HepG2 (cell line): ENCODE results near the gene LSM6. TPM values are rescaled to one million over a fixed set of nuclear protein-coding genes. Genes with fewer than 3 reads are reported as not detected.

Experiments used
- CHD4 ChIP-seq: fragments of 200-600 bp; sonication (generic); IDR thresholded peaks from 2 replicates; pipeline ENCODE4 v1.7.0; 2017; ENCODE audit warnings: mild to moderate bottlenecking, low read length, borderline replicate concordance
- FOXC1 ChIP-seq: sonication (generic); formaldehyde crosslinking; IDR thresholded peaks from 2 replicates; pipeline ENCODE4 v1.8.0; 2022; ENCODE audit warnings: mild to moderate bottlenecking, missing genetic modification reagents, borderline replicate concordance
- HOXA7 ChIP-seq: sonication (generic); formaldehyde crosslinking; IDR thresholded peaks from 2 replicates; pipeline ENCODE4 v1.8.1; 2022; ENCODE audit warnings: mild to moderate bottlenecking, missing genetic modification reagents, moderate library complexity
- ISL2 ChIP-seq: sonication (generic); formaldehyde crosslinking; IDR thresholded peaks from 2 replicates; pipeline ENCODE4 v1.5.0; 2020; ENCODE audit warnings: missing genetic modification reagents
- KAT7 ChIP-seq: IDR thresholded peaks from 2 replicates; pipeline ENCODE4 v1.6.1; 2018; ENCODE audit warnings: borderline replicate concordance, missing compliant biosample characterization
- ONECUT2 ChIP-seq: sonication (generic); formaldehyde crosslinking; IDR thresholded peaks from 2 replicates; pipeline ENCODE4 v1.4.0; 2020; ENCODE audit warnings: missing genetic modification reagents
- PAF1 ChIP-seq: IDR thresholded peaks from 2 replicates; pipeline ENCODE4 v1.6.1; 2016; ENCODE audit warnings: missing genetic modification reagents, missing compliant biosample characterization
- PAX8 ChIP-seq: sonication (generic); formaldehyde crosslinking; IDR thresholded peaks from 2 replicates; pipeline ENCODE4 v1.8.0; 2022; ENCODE audit warnings: mild to moderate bottlenecking, missing genetic modification reagents, borderline replicate concordance
- PHB2 ChIP-seq: fragments of 450-650 bp; IDR thresholded peaks from 2 replicates; pipeline ENCODE4 v1.6.1; 2018; ENCODE audit not compliant: partially characterized antibody
- STAT5B ChIP-seq: sonication (generic); formaldehyde crosslinking; IDR thresholded peaks from 2 replicates; pipeline ENCODE4 v1.4.0; 2020; ENCODE audit warnings: missing genetic modification reagents
- TRIM24 ChIP-seq: sonication (generic); formaldehyde crosslinking; IDR thresholded peaks from 2 replicates; pipeline ENCODE4 v1.8.0; 2022; ENCODE audit warnings: mild to moderate bottlenecking, missing genetic modification reagents
- ZC3H13 ChIP-seq: sonication (generic); formaldehyde crosslinking; IDR thresholded peaks from 2 replicates; pipeline ENCODE4 v1.8.1; 2023; ENCODE audit warnings: mild to moderate bottlenecking, missing genetic modification reagents, moderate library complexity
- ZFP36 ChIP-seq: fragments of 150-350 bp; IDR thresholded peaks from 2 replicates; pipeline ENCODE4 v1.6.1; 2018; ENCODE audit warnings: borderline replicate concordance, low read length, low read depth; ENCODE audit not compliant: partially characterized antibody
- ZNF44 ChIP-seq: sonication (generic); formaldehyde crosslinking; IDR thresholded peaks from 2 replicates; pipeline ENCODE4 v1.5.1; 2020; ENCODE audit warnings: mild to moderate bottlenecking, missing genetic modification reagents
- ZNF501 ChIP-seq: sonication (generic); formaldehyde crosslinking; IDR thresholded peaks from 2 replicates; pipeline ENCODE4 v1.5.1; 2020; ENCODE audit warnings: mild to moderate bottlenecking, moderate library complexity, missing genetic modification reagents
- polyA plus RNA-seq, 8 experiments: library from polyadenylated mRNA; depleted of rRNA in 3 of 8; stranded (reverse) in 7 of 8; unstranded in 1 of 8; fragments of >200 nt; fragmentation: Illumina TruSeq in 4 of 8; extraction: Trizol in 4 of 8; gene quantifications; 2 replicates each; pipeline versions ENCODE4 v1.2.1 to v1.2.3, GENCODE V29; 2011 to 2016; ENCODE audit warnings: low read depth in 4 of 8, missing spikeins in 1 of 8, mixed read lengths in 1 of 8; ENCODE audit not compliant: insufficient read depth in 1 of 8
- total RNA-seq, 5 experiments: library from RNA; depleted of rRNA; stranded (reverse); fragments of >200 nt; fragmentation: Illumina TruSeq; extraction: Trizol; gene quantifications; 2 replicates each; pipeline ENCODE4 v1.2.3, GENCODE V29; 2016; ENCODE audit warnings: low read depth in 1 of 5
- TF ChIP-seq, protein P1 (sequence below): sonication (generic); formaldehyde crosslinking; IDR thresholded peaks from 2 replicates; pipeline ENCODE4 v1.8.1; 2022; ENCODE audit warnings: low read depth, mild to moderate bottlenecking, missing genetic modification reagents
- TF ChIP-seq, protein P2 (sequence below): sonication (generic); formaldehyde crosslinking; IDR thresholded peaks from 2 replicates; pipeline ENCODE4 v1.5.0; 2020; ENCODE audit warnings: mild to moderate bottlenecking, missing genetic modification reagents, borderline replicate concordance

Gene LSM6
- total and polyA plus RNA-seq, 2 of the 13 experiments (the other 11 are each of a cell fraction or from before 2014, with no cell fraction given) = 14.6 to 83.3 TPM

DNA sequence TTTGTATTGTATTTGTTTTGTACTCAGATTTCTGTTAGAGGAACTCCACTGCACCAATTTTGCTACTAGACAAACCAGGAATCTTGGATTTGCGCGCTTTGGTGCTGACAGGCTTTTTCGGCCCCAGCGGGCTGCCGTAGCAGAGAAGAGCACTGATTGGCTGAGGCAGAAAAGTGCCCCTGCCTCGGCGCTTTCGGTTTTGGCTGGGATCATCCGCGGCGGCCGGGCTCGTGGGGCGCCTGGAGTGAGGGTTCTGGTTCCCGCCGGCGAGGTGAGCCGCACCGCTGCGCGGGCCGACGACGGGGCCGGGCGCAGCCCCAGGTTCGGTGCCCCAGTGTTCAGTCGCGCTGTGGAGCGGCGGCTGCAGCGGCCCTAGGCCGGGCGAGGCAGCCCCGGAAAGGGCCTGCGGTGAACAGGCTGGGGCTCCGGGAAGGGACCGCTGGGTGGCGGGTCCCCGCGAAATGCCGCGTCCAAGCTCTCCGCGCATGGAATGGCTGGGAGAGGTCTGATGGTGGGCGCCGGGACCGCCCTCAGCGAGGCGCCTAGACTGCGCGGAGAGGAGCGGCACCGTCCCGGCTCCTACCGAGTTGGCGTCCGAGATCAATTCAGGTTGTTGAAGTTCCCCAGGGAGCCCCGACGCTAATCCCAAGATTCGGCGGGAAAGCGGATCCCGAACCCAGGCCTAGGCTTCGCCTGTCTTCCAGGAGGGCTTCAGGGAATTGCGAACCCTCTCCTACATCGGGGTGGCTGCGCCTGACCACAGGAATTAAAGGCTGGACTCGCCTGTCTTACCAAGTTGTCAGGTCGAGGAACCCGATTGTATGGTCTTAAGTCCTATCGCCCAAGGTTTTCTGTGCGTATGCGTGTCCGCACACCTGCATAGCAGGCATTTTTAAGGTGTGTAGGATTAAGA is at the start of gene LSM6 (continued):
- TF ChIP-seq, protein P1, sequence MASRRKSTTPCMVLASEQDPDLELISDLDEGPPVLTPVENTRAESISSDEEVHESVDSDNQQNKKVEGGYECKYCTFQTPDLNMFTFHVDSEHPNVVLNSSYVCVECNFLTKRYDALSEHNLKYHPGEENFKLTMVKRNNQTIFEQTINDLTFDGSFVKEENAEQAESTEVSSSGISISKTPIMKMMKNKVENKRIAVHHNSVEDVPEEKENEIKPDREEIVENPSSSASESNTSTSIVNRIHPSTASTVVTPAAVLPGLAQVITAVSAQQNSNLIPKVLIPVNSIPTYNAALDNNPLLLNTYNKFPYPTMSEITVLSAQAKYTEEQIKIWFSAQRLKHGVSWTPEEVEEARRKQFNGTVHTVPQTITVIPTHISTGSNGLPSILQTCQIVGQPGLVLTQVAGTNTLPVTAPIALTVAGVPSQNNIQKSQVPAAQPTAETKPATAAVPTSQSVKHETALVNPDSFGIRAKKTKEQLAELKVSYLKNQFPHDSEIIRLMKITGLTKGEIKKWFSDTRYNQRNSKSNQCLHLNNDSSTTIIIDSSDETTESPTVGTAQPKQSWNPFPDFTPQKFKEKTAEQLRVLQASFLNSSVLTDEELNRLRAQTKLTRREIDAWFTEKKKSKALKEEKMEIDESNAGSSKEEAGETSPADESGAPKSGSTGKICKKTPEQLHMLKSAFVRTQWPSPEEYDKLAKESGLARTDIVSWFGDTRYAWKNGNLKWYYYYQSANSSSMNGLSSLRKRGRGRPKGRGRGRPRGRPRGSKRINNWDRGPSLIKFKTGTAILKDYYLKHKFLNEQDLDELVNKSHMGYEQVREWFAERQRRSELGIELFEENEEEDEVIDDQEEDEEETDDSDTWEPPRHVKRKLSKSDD = 0 out of 2 replicates have a peak, but pooled peaks have one; percentile 21
- TF ChIP-seq, protein P2, sequence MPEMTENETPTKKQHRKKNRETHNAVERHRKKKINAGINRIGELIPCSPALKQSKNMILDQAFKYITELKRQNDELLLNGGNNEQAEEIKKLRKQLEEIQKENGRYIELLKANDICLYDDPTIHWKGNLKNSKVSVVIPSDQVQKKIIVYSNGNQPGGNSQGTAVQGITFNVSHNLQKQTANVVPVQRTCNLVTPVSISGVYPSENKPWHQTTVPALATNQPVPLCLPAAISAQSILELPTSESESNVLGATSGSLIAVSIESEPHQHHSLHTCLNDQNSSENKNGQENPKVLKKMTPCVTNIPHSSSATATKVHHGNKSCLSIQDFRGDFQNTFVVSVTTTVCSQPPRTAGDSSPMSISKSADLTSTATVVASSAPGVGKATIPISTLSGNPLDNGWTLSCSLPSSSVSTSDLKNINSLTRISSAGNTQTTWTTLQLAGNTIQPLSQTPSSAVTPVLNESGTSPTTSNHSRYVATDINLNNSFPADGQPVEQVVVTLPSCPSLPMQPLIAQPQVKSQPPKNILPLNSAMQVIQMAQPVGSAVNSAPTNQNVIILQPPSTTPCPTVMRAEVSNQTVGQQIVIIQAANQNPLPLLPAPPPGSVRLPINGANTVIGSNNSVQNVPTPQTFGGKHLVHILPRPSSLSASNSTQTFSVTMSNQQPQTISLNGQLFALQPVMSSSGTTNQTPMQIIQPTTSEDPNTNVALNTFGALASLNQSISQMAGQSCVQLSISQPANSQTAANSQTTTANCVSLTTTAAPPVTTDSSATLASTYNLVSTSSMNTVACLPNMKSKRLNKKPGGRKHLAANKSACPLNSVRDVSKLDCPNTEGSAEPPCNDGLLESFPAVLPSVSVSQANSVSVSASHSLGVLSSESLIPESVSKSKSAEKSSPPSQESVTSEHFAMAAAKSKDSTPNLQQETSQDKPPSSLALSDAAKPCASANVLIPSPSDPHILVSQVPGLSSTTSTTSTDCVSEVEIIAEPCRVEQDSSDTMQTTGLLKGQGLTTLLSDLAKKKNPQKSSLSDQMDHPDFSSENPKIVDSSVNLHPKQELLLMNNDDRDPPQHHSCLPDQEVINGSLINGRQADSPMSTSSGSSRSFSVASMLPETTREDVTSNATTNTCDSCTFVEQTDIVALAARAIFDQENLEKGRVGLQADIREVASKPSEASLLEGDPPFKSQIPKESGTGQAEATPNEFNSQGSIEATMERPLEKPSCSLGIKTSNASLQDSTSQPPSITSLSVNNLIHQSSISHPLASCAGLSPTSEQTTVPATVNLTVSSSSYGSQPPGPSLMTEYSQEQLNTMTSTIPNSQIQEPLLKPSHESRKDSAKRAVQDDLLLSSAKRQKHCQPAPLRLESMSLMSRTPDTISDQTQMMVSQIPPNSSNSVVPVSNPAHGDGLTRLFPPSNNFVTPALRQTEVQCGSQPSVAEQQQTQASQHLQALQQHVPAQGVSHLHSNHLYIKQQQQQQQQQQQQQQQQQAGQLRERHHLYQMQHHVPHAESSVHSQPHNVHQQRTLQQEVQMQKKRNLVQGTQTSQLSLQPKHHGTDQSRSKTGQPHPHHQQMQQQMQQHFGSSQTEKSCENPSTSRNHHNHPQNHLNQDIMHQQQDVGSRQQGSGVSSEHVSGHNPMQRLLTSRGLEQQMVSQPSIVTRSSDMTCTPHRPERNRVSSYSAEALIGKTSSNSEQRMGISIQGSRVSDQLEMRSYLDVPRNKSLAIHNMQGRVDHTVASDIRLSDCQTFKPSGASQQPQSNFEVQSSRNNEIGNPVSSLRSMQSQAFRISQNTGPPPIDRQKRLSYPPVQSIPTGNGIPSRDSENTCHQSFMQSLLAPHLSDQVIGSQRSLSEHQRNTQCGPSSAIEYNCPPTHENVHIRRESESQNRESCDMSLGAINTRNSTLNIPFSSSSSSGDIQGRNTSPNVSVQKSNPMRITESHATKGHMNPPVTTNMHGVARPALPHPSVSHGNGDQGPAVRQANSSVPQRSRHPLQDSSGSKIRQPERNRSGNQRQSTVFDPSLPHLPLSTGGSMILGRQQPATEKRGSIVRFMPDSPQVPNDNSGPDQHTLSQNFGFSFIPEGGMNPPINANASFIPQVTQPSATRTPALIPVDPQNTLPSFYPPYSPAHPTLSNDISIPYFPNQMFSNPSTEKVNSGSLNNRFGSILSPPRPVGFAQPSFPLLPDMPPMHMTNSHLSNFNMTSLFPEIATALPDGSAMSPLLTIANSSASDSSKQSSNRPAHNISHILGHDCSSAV (CRISPR knock-in tag) = no peak
- TF ChIP-seq FOXC1 (CRISPR knock-in tag) = no peak
- no peak for TF ChIP-seq CHD4
- no peak for TF ChIP-seq ZC3H13
- no peak for TF ChIP-seq ISL2
- TF ChIP-seq STAT5B = no peak
- TF ChIP-seq KAT7 = peak; percentile 77; the same call in 1 of the 2 replicates
- TF ChIP-seq PAF1 (CRISPR knock-in tag) = no peak
- TF ChIP-seq PAX8 = no peak
- peak; percentile 88 for TF ChIP-seq ZNF501
- TF ChIP-seq ONECUT2 (CRISPR knock-in tag) = no peak
- no peak for TF ChIP-seq ZNF44 (CRISPR knock-in tag)
- TF ChIP-seq TRIM24 (CRISPR knock-in tag) = no peak
- TF ChIP-seq ZFP36 = no peak
- no peak for TF ChIP-seq HOXA7 (CRISPR knock-in tag)
- TF ChIP-seq PHB2 = no peak
